Ascending aorta (tissue), 2 donors: ENCODE results near the gene FSTL5. TPM values are rescaled to one million over a fixed set of nuclear protein-coding genes. Genes with fewer than 3 reads are reported as not detected.

Source experiments
- DNase-seq, 2 donors: peaks; one replicate each; pipeline ENCODE4 v3.0.0-alpha.2; 2019; ENCODE audit warnings: low spot score in 2 of 2
- H3K27ac ChIP-seq, 2 donors: fragments of 200-600 bp; sonication (generic); one replicate each; pipeline ENCODE4 v1.5.1; 2016 to 2017; ENCODE audit warnings: mild to moderate bottlenecking in 1 of 2
- H3K27me3 ChIP-seq: fragments of 200-600 bp; sonication (generic); one replicate; pipeline ENCODE4 v1.5.1; 2017
- H3K36me3 ChIP-seq, 2 donors: fragments of 200-600 bp; sonication (generic); one replicate each; pipeline ENCODE4 v1.5.1; 2016
- H3K4me1 ChIP-seq, 2 donors: fragments of 200-600 bp; sonication (generic); one replicate each; pipeline ENCODE4 v1.5.1; 2016 to 2017; ENCODE audit warnings: mild to moderate bottlenecking in 1 of 2
- H3K4me3 ChIP-seq, 2 donors: fragments of 200-600 bp; sonication (generic); one replicate each; pipeline ENCODE4 v1.5.1; 2016 to 2017; ENCODE audit warnings: mild to moderate bottlenecking in 1 of 2
- H3K9me3 ChIP-seq, 2 donors: fragments of 200-600 bp; sonication (generic); one replicate each; pipeline ENCODE4 v1.5.1; 2016
- CTCF ChIP-seq, 3 experiments: fragments of 200-600 bp in 2 of 3; fragments of 450-650 bp in 1 of 3; sonication (generic) in 2 of 3; IDR thresholded peaks; one replicate each; pipeline ENCODE4 v1.5.1; 2016 to 2019; ENCODE audit warnings: antibody characterized with exemption in 3 of 3, mild to moderate bottlenecking in 1 of 3, moderate library complexity in 1 of 3
- intact Hi-C: fragments of 100-400 bp; cut with DNase I; formaldehyde crosslinking; loops from one replicate; pipeline ENCODE4 v1.15.1; 2023
- total RNA-seq: library from RNA; depleted of rRNA; stranded (reverse); fragments of >200 nt; gene quantifications from one replicate; pipeline ENCODE4 v1.1.0, GENCODE V29; 2016

FSTL5 gene
- total RNA-seq, 1 donor from 2014 or later = not detected

- no peak overlapping the region for H3K4me3 ChIP-seq
- no peak for DNase-seq
- no peaks in the 10 kb centered on the region for H3K4me1 ChIP-seq
- no peaks in the 10 kb centered on the region for H3K27me3 ChIP-seq
- TF ChIP-seq CTCF (IDR thresholded peaks at IDR 0.05) = no peak
- intact Hi-C loops = no loop called here
- H3K9me3 ChIP-seq = no peaks in the 10 kb centered on the region
- no peaks in the 10 kb centered on the region for H3K36me3 ChIP-seq
- no peak overlapping the region for H3K27ac ChIP-seq
These were observed 461.5 kb downstream of the FSTL5 start for GRCh38 chr4:161702287-161702686.

- intact Hi-C loops = no loop called here
- no peak for TF ChIP-seq CTCF (IDR thresholded peaks at IDR 0.05)
- H3K27me3 ChIP-seq = no peaks in the 10 kb centered on the region
- H3K9me3 ChIP-seq = no peaks in the 10 kb centered on the region
- H3K36me3 ChIP-seq = no peaks in the 10 kb centered on the region
- no peak for DNase-seq
- no peaks in the 10 kb centered on the region for H3K4me1 ChIP-seq
- no peak overlapping the region for H3K4me3 ChIP-seq
- no peak overlapping the region for H3K27ac ChIP-seq
These were observed 466.9 kb downstream of the FSTL5 start for GRCh38 chr4:161696944-161697343.

- intact Hi-C loops = loop anchor here (1.0 kb wide), 1 partner anchor 12 kb away; no protein-coding TSS in a partner anchor
These were observed 483.7 kb downstream of the FSTL5 start for GRCh38 chr4:161680146-161680545.

GRCh38 chr4:161664740-161665139 is 499.1 kb downstream of the FSTL5 start:
- Histone ChIP-seq H3K27ac (no peak overlapping the region), H3K27me3 (no peaks in the 10 kb centered on the region), H3K36me3 (no peaks in the 10 kb centered on the region), H3K4me1 (no peaks in the 10 kb centered on the region), H3K4me3 (no peak overlapping the region), H3K9me3 (no peaks in the 10 kb centered on the region)
- no peak for DNase-seq
- TF ChIP-seq CTCF (IDR thresholded peaks at IDR 0.05) = no peak
- intact Hi-C loops = no loop called here

More at GRCh38 chr4:161680146-161680545, 483.7 kb downstream of the FSTL5 start:
- Histone ChIP-seq H3K27me3 (no peaks in the 10 kb centered on the region), H3K4me1 (no peaks in the 10 kb centered on the region), H3K36me3 (no peaks in the 10 kb centered on the region), H3K9me3 (no peaks in the 10 kb centered on the region), H3K4me3 (no peak overlapping the region), H3K27ac (no peak overlapping the region)
- TF ChIP-seq CTCF (IDR thresholded peaks at IDR 0.05) = no peak
- DNase-seq = no peak

- no peak for DNase-seq
- no peak overlapping the region for H3K27ac ChIP-seq
These were observed 500.0 kb downstream of the FSTL5 start for GRCh38 chr4:161663844-161664243.

More at GRCh38 chr4:161663844-161664243, 500.0 kb downstream of the FSTL5 start:
- intact Hi-C loops = no loop called here
- Histone ChIP-seq H3K27me3 (no peaks in the 10 kb centered on the region), H3K36me3 (no peaks in the 10 kb centered on the region), H3K4me1 (no peaks in the 10 kb centered on the region), H3K9me3 (no peaks in the 10 kb centered on the region), H3K4me3 (no peak overlapping the region)
- no peak for TF ChIP-seq CTCF (IDR thresholded peaks at IDR 0.05)
